Hepatocyte (in vitro differentiated cells): Measurements from ENCODE around the gene UXT.

ENCODE experiments used
- EZH2 ChIP-seq: fragments of 200-600 bp; sonication (generic); IDR thresholded peaks from 2 replicates; pipeline ENCODE4 v1.6.1; 2016; ENCODE audit warnings: antibody characterized with exemption, mild to moderate bottlenecking, borderline replicate concordance
- EZH2phosphoT487 ChIP-seq: fragments of 200-600 bp; sonication (generic); IDR thresholded peaks from one replicate; pipeline ENCODE4 v1.6.1; 2018; ENCODE audit warnings: antibody characterized with exemption, mild to moderate bottlenecking, low read depth, moderate library complexity; ENCODE audit not compliant: unreplicated experiment, severe bottlenecking
- TF ChIP-seq, protein P1 (sequence below): fragments of 200-600 bp; sonication (generic); IDR thresholded peaks from 2 replicates; pipeline ENCODE4 v1.5.1; 2016; ENCODE audit warnings: antibody characterized with exemption, mild to moderate bottlenecking; ENCODE audit not compliant: poor library complexity

DNA sequence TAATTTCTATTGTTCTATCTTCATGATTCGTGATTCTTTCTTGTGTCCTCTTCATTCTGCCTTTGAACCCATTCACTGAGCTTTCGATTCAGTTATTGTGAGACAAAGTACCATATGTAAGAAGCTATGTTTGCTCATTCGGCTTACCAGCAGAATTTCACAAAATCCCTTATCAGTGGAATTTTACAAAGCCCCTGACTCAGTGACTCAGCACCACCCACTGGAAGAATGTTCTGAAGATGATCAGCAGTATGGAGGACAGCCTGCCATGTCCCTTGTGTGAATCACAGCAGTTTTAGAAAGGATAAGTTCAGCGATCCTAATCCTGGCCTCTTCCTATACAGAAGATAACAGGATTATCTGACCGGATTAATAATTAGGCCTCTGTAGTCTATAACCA, 5.8 kb upstream of the UXT start:
- TF ChIP-seq, protein P1, sequence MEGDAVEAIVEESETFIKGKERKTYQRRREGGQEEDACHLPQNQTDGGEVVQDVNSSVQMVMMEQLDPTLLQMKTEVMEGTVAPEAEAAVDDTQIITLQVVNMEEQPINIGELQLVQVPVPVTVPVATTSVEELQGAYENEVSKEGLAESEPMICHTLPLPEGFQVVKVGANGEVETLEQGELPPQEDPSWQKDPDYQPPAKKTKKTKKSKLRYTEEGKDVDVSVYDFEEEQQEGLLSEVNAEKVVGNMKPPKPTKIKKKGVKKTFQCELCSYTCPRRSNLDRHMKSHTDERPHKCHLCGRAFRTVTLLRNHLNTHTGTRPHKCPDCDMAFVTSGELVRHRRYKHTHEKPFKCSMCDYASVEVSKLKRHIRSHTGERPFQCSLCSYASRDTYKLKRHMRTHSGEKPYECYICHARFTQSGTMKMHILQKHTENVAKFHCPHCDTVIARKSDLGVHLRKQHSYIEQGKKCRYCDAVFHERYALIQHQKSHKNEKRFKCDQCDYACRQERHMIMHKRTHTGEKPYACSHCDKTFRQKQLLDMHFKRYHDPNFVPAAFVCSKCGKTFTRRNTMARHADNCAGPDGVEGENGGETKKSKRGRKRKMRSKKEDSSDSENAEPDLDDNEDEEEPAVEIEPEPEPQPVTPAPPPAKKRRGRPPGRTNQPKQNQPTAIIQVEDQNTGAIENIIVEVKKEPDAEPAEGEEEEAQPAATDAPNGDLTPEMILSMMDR = no peak
- no peak for TF ChIP-seq EZH2
- no peak for TF ChIP-seq EZH2phosphoT487
